H1 (cell line): Measurements from ENCODE around the gene MYL7. TPM values are rescaled to one million over a fixed set of nuclear protein-coding genes. Genes with fewer than 3 reads are reported as not detected.

Experiments used
- CTCF ChIA-PET: fragments of 300-600 bp; sonication (Branson Sonifier 250); formaldehyde crosslinking; loops from one replicate; lab custom pipeline; 2021; ENCODE audit not compliant: partially characterized antibody; lab: Charles Lee
- POLR2A ChIA-PET: fragments of 300-600 bp; sonication (Branson Sonifier 250); formaldehyde crosslinking; loops from one replicate; lab custom pipeline; 2021; ENCODE audit warnings: inconsistent platforms; ENCODE audit not compliant: partially characterized antibody; lab: Charles Lee
- DNase-seq, 2 experiments: peaks; one replicate each; pipeline versions ENCODE4 v3.0.0 to v3.0.0-alpha.2; 2010 to 2022; ENCODE audit warnings: low spot score in 2 of 2, low read depth in 1 of 2, mixed read lengths in 1 of 2
- FAIRE-seq: peaks from 2 replicates; lab custom pipeline; 2011; peaks lifted over from hg19 to GRCh38; lab: Jason Lieb, UNC
- H2AFZ ChIP-seq: 2 replicates; pipeline ENCODE4 v1.8.1; 2012; ENCODE audit warnings: low read length, inconsistent platforms
- H2AK5ac ChIP-seq: 2 replicates; pipeline ENCODE4 v1.6.1; 2013; ENCODE audit warnings: low read depth, low read length
- H2BK120ac ChIP-seq: replicated peaks from 2 replicates; pipeline ENCODE3; 2013; ENCODE audit warnings: low read depth, low read length, inconsistent platforms
- H2BK12ac ChIP-seq: 2 replicates; pipeline ENCODE4 v1.6.1; 2013; ENCODE audit warnings: low read depth, low read length
- H2BK15ac ChIP-seq: 2 replicates; pipeline ENCODE4 v1.6.1; 2013; ENCODE audit warnings: low read length
- H2BK20ac ChIP-seq: 2 replicates; pipeline ENCODE4 v1.6.1; 2013; ENCODE audit warnings: low read length
- H2BK5ac ChIP-seq: 2 replicates; pipeline ENCODE4 v1.6.1; 2013; ENCODE audit warnings: low read depth, low read length
- H3K14ac ChIP-seq: 2 replicates; pipeline ENCODE4 v1.6.1; 2013; ENCODE audit warnings: inconsistent platforms; ENCODE audit not compliant: insufficient read length
- H3K18ac ChIP-seq: 2 replicates; pipeline ENCODE4 v1.6.1; 2013; ENCODE audit warnings: low read length; ENCODE audit errors: extremely low read depth
- H3K23ac ChIP-seq: 2 replicates; pipeline ENCODE4 v1.6.1; 2013; ENCODE audit warnings: inconsistent platforms; ENCODE audit not compliant: insufficient read length
- H3K23me2 ChIP-seq: 2 replicates; pipeline ENCODE4 v1.6.1; 2013; ENCODE audit warnings: low read depth, low read length
- H3K27ac ChIP-seq: 2 replicates; pipeline ENCODE4 v1.6.1; 2011; ENCODE audit warnings: low read depth, low read length, inconsistent platforms
- H3K27me3 ChIP-seq, 4 experiments: replicated peaks in 1 of 4; 1 replicate in 1 of 4; 2 replicates in 3 of 4; pipeline versions ENCODE4 v1.6.1 to v1.8.1; 2011 to 2013; ENCODE audit warnings: low read length in 3 of 4, mild to moderate bottlenecking in 3 of 4, inconsistent platforms in 2 of 4, mixed read lengths in 2 of 4, moderate library complexity in 1 of 4; ENCODE audit not compliant: control insufficient read depth in 3 of 4, insufficient read depth in 3 of 4; ENCODE audit errors: extremely low read depth in 1 of 4
- H3K36me3 ChIP-seq, 4 experiments: 2 replicates each; pipeline versions ENCODE4 v1.6.1 to v1.8.1; 2011 to 2013; ENCODE audit warnings: mild to moderate bottlenecking in 4 of 4, low read length in 3 of 4, moderate library complexity in 2 of 4, control low read depth in 1 of 4, inconsistent platforms in 1 of 4; ENCODE audit not compliant: insufficient read depth in 4 of 4, control insufficient read depth in 2 of 4
- H3K4ac ChIP-seq: replicated peaks from 2 replicates; pipeline ENCODE3; 2013; ENCODE audit warnings: low read length, low read depth, mixed read lengths, inconsistent platforms; ENCODE audit not compliant: insufficient read length
- H3K4me1 ChIP-seq, 4 experiments: replicated peaks in 1 of 4; 1 replicate in 1 of 4; 2 replicates in 3 of 4; pipeline versions ENCODE4 v1.6.1 to v1.8.1; 2011 to 2013; ENCODE audit warnings: low read length in 3 of 4, inconsistent platforms in 2 of 4, mixed read lengths in 1 of 4; ENCODE audit not compliant: insufficient read depth in 4 of 4, control insufficient read depth in 3 of 4
- H3K4me2 ChIP-seq, 2 experiments: 2 replicates each; pipeline versions ENCODE4 v1.6.1 to v1.8.1; 2011 to 2013; ENCODE audit warnings: low read depth in 2 of 2, low read length in 2 of 2, control low read depth in 1 of 2, inconsistent platforms in 1 of 2, mild to moderate bottlenecking in 1 of 2; ENCODE audit not compliant: insufficient read depth in 1 of 2
- H3K4me3 ChIP-seq, 4 experiments: fragments of 200-600, 300-600 bp in 1 of 4; sonication (generic), shearing (Covaris generic), sonication (Bioruptor Twin) in 1 of 4; 2 replicates each; pipeline versions ENCODE4 v1.5.1 to v1.8.1; 2011 to 2016; ENCODE audit warnings: low read length in 4 of 4, low read depth in 3 of 4, control low read depth in 2 of 4, inconsistent platforms in 2 of 4, mild to moderate bottlenecking in 2 of 4, mixed read lengths in 1 of 4, moderate library complexity in 1 of 4; ENCODE audit not compliant: insufficient read depth in 2 of 4; ENCODE audit errors: extremely low read depth in 1 of 4
- H3K56ac ChIP-seq: replicated peaks from 2 replicates; pipeline ENCODE3; 2013; ENCODE audit warnings: low read depth, mild to moderate bottlenecking, mixed read lengths, low read length, inconsistent platforms; ENCODE audit not compliant: insufficient read length
- H3K79me1 ChIP-seq: 2 replicates; pipeline ENCODE4 v1.6.1; 2013; ENCODE audit warnings: low read depth, low read length, control low read depth
- H3K79me2 ChIP-seq, 2 experiments: 2 replicates each; pipeline versions ENCODE4 v1.6.1 to v1.8.1; 2012 to 2013; ENCODE audit warnings: low read length in 2 of 2, mild to moderate bottlenecking in 2 of 2, inconsistent platforms in 1 of 2; ENCODE audit not compliant: insufficient read depth in 2 of 2, control insufficient read depth in 1 of 2
- H3K9ac ChIP-seq, 4 experiments: replicated peaks in 1 of 4; 1 replicate in 1 of 4; 2 replicates in 3 of 4; pipeline versions ENCODE4 v1.6.1 to v1.8.1; 2011 to 2013; ENCODE audit warnings: low read depth in 3 of 4, low read length in 3 of 4, control low read depth in 2 of 4, mild to moderate bottlenecking in 2 of 4, moderate library complexity in 2 of 4, inconsistent platforms in 1 of 4; ENCODE audit errors: extremely low read depth in 1 of 4
- H3K9me3 ChIP-seq, 2 experiments: 2 replicates each; pipeline versions ENCODE4 v1.6.1 to v1.8.1; 2012 to 2013; ENCODE audit warnings: mild to moderate bottlenecking in 2 of 2, moderate library complexity in 2 of 2, control low read depth in 1 of 2, inconsistent platforms in 1 of 2, low read depth in 1 of 2, low read length in 1 of 2, mixed read lengths in 1 of 2; ENCODE audit not compliant: insufficient read depth in 2 of 2
- H4K20me1 ChIP-seq, 2 experiments: replicated peaks in 1 of 2; 2 replicates each; pipeline versions ENCODE3 to v1.8.1; 2011 to 2013; ENCODE audit warnings: inconsistent platforms in 2 of 2, low read length in 2 of 2, mild to moderate bottlenecking in 1 of 2; ENCODE audit not compliant: insufficient read depth in 2 of 2, control insufficient read depth in 1 of 2
- H4K5ac ChIP-seq: 2 replicates; pipeline ENCODE4 v1.6.1; 2013; ENCODE audit warnings: low read length, low read depth, mixed read lengths, inconsistent platforms; ENCODE audit not compliant: insufficient read length
- H4K8ac ChIP-seq: 2 replicates; pipeline ENCODE4 v1.8.0; 2013; ENCODE audit warnings: mild to moderate bottlenecking, moderate library complexity, low read length, inconsistent platforms; ENCODE audit not compliant: insufficient read depth; ENCODE audit errors: extremely low read depth
- H4K91ac ChIP-seq: replicated peaks from 2 replicates; pipeline ENCODE3; 2013; ENCODE audit warnings: low read length, mixed read lengths, inconsistent platforms; ENCODE audit not compliant: insufficient read length
- EZH2 ChIP-seq: fragments of 200-600 bp; sonication (generic); IDR thresholded peaks from 2 replicates; pipeline ENCODE4 v1.7.1; 2012; ENCODE audit warnings: low read depth, mild to moderate bottlenecking, moderate library complexity, low read length, inconsistent platforms; ENCODE audit not compliant: severe bottlenecking
- JUN ChIP-seq: IDR thresholded peaks from 2 replicates; pipeline ENCODE4 v1.6.1; 2011; ENCODE audit warnings: low read depth, mild to moderate bottlenecking, improper control_type of control experiment, low read length
- MAFK ChIP-seq: IDR thresholded peaks from 2 replicates; pipeline ENCODE4 v1.6.1; 2012; ENCODE audit warnings: low read depth, mild to moderate bottlenecking, improper control_type of control experiment, low read length
- POLR2A ChIP-seq, 2 experiments: IDR thresholded peaks; 1 replicate in 1 of 2; 2 replicates in 1 of 2; pipeline ENCODE4 v1.6.1; 2011; ENCODE audit warnings: low read depth in 2 of 2, low read length in 2 of 2, mild to moderate bottlenecking in 2 of 2; ENCODE audit errors: control extremely low read depth in 1 of 2
- RXRA ChIP-seq: IDR thresholded peaks from 2 replicates; pipeline ENCODE4 v1.6.1; 2011; ENCODE audit warnings: low read depth, mild to moderate bottlenecking, low read length, moderate library complexity; ENCODE audit not compliant: insufficient read depth
- SUZ12 ChIP-seq: fragments of 200-600 bp; sonication (generic); IDR thresholded peaks from 2 replicates; pipeline ENCODE4 v1.6.1; 2012; ENCODE audit warnings: mild to moderate bottlenecking, inconsistent platforms, low read length, moderate library complexity, mixed read lengths
- ZNF274 ChIP-seq: IDR thresholded peaks from 2 replicates; pipeline ENCODE4 v1.7.0; 2012; ENCODE audit warnings: low read length, borderline replicate concordance; ENCODE audit errors: extremely low read depth
- WGBS, 2 experiments: shearing (Covaris generic) in 1 of 2; methylation state at CpG; one replicate each; pipeline versions ENCODE4 v1.1.6 to v1.1.7; 2013 to 2015; ENCODE audit warnings: low lambda C conversion rate in 2 of 2, mixed read lengths in 2 of 2, inconsistent platforms in 1 of 2, low coverage in 1 of 2, missing lambda C conversion rate in 1 of 2; ENCODE audit not compliant: insufficient replicate concordance in 2 of 2, insufficient coverage in 1 of 2, insufficient read length in 1 of 2; ENCODE audit errors: extremely low coverage in 1 of 2, missing lambda C conversion rate in 1 of 2; 5-methylcytosine and 5-hydroxymethylcytosine counted together
- polyA plus RNA-seq, 7 experiments: library from polyadenylated mRNA; depleted of rRNA in 3 of 7; stranded (reverse) in 5 of 7; unstranded in 2 of 7; fragments of >200 nt in 5 of 7; fragments of 200-250 nt in 2 of 7; gene quantifications; 1 replicate in 5 of 7; 2 replicates in 1 of 7; 4 replicates in 1 of 7; pipeline versions ENCODE4 v1.2.1 to v1.2.3, GENCODE V29; 2011 to 2013; ENCODE audit warnings: missing spikeins in 2 of 7, mixed read lengths in 2 of 7
- total RNA-seq: library from RNA; stranded (reverse); fragmentation: NEBNext Ultra II Directional; extraction: Animal tissue kit (Norgen Biotek cat#: 25700); gene quantifications from 2 replicates; pipeline ENCODE4 v1.2.1, GENCODE V29; 2021

The MYL7 gene
- total and polyA plus RNA-seq, 2 of the 8 experiments (the other 6 are each of a cell fraction or from before 2014, with no cell fraction given) = 3.3 to 3.4 TPM

DNA sequence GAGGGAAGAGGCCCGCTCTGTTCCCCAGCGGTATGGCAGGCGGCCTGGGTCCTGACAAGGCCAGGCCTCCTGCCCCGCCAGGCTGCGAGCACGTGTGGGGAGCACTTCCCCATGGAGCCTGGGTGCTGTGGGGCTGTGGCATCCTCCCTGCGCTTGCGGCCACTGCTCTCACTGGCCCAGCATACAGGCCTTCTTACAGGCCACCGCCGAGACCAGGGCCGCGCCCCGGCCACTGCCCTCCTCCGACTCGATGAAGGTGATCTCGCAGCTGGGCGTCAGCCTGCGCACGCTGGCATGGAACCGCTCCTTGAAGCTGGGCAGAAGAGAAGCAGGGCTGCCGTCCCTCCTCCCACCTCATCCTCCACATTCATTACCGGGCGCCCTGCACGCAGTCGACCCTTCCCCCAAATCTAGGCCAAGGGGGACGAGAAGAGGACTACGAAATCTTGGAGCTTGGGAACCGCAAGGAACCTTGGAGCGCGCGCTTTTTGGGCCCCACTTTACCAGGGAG, 3.9 kb upstream of the MYL7 start:
- FAIRE-seq (no peak), DNase-seq (no peak)
- peak overlapping the region; percentile 51 for H4K91ac ChIP-seq
- H3K14ac ChIP-seq = no peak overlapping the region
- no peak overlapping the region for H2BK5ac ChIP-seq
- H3K36me3 ChIP-seq = no peaks in the 10 kb centered on the region
- peaks cover 8% of the 10 kb centered on the region; the same call in 1 of the 2 replicates for H3K23me2 ChIP-seq
- no peak overlapping the region for H3K4ac ChIP-seq
- 68% methylated on average over 31 of the region's 31 CpGs; no CpG with 5 or more reads in 1 of the 2 experiments for WGBS, 2 experiments
- H2AFZ ChIP-seq = peak overlapping the region; percentile 92; the same call in 1 of the 2 replicates
- no peak overlapping the region for H3K27ac ChIP-seq
- no peak overlapping the region for H3K56ac ChIP-seq
- H3K4me1 ChIP-seq = peaks cover 0 to 20% (median 8%) of the 10 kb centered on the region in 4 experiments; a peak in 4 of 7 replicates
- no peak overlapping the region for H3K23ac ChIP-seq
- no peak overlapping the region for H3K9ac ChIP-seq
- CTCF ChIA-PET = interaction anchor here (0.9 to 4.5 kb wide), 5 partner anchors 9 to 420 kb away, joined by 3 to 27 read pairs (median 4); no protein-coding TSS in a partner anchor
- H2BK12ac ChIP-seq = peak overlapping the region; percentile 53; the same call in 1 of the 2 replicates
- no peak overlapping the region for H2AK5ac ChIP-seq
- H4K5ac ChIP-seq = no peak overlapping the region
- H3K4me3 ChIP-seq = peak overlapping the region in 3 of 4 experiments; percentile 12 to 68 (median 30); a peak in 5 of 8 replicates
- no peaks in the 10 kb centered on the region for H3K79me2 ChIP-seq
- no peaks in the 10 kb centered on the region for H3K79me1 ChIP-seq
- H2BK120ac ChIP-seq = no peak overlapping the region
- POLR2A ChIA-PET = interaction anchor here (0.7 to 0.8 kb wide), 2 partner anchors 19 to 22 kb away, joined by 3 read pairs; partner anchors contain the start of gene POLD2
- peaks cover 13 to 27% (median 22%) of the 10 kb centered on the region in 4 experiments for H3K27me3 ChIP-seq
- H4K8ac ChIP-seq = peak overlapping the region; percentile 81; the same call in 1 of the 2 replicates
- H2BK15ac ChIP-seq = no peak overlapping the region
- peak overlapping the region; percentile 60 for H3K18ac ChIP-seq
- no peaks in the 10 kb centered on the region for H3K9me3 ChIP-seq
- no peak overlapping the region for H2BK20ac ChIP-seq
- peak overlapping the region; percentile 67 to 89 for H3K4me2 ChIP-seq
- no peaks in the 10 kb centered on the region for H4K20me1 ChIP-seq
- no peak for TF ChIP-seq JUN
- peak; percentile 62 for TF ChIP-seq EZH2
- TF ChIP-seq MAFK = no peak
- no peak for TF ChIP-seq POLR2A (IDR thresholded peaks at IDR 0.05; ENCODE audit: control extremely low read depth in 1 of 2, low read depth in 2 of 2, low read length in 2 of 2)
- TF ChIP-seq SUZ12 = peak; percentile 62; the same call in 1 of the 2 replicates
- no peak for TF ChIP-seq ZNF274
- no peak for TF ChIP-seq RXRA
